Measurements from ENCODE around the gene MAN1B1. TPM values are rescaled to one million over a fixed set of nuclear protein-coding genes. Genes with fewer than 3 reads are reported as not detected.
"Not testable (repeated sequence)": the region's sequence is repeated elsewhere in the genome, so short reads cannot be mapped to it uniquely, and the experiment has no call there.

MAN1B1 gene
- polyA plus RNA-seq, 2 of the 4 experiments (the other 2 are of a cell fraction) = 31.7 to 48.6 TPM

DNA sequence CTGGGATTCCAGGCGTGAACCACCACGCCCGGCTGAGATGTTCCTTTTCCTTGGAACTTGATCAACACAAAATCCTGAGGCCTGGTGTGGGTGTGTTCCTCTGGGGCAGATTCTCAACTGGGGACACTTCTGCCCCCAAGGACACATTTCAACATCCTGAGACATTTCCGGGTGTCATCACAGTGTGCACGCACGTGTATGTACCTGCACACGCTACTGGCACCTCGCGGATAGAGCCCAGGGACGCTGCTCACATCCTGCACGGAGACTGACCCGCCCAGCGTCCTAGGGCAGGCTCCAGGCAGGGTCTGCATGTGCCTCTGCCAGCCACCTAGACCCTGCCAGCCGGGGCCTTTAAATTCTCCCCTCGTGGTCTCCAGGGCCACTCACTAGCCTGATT lies 24.4 kb upstream of the MAN1B1 start:
- Histone ChIP-seq H3K4me1 (peaks cover 13% of the 10 kb centered on the region), H3K27ac (no peak overlapping the region), H3K9me3 (no peaks in the 10 kb centered on the region), H3K4me3 (no peak overlapping the region), H3K4me2 (no peak overlapping the region)
- WGBS (ENCODE audit: missing lambda C conversion rate) = 83% methylated on average over 15 of the region's 15 CpGs
- CTCF ChIA-PET = interaction anchor here (1.7 to 19.2 kb wide), 5 partner anchors 9 to 66 kb away, joined by 3 to 656 read pairs (median 207); partner anchors contain the start of genes ABCA2, ENTPD2, FUT7 and MAN1B1
- TF ChIP-seq SMC3 (IDR thresholded peaks at IDR 0.05) = no peak
- no peak for TF ChIP-seq RAD21 (conservative IDR thresholded peaks at IDR 0.05 in 1 of 2, IDR thresholded peaks at IDR 0.05 in 1 of 2)
- TF ChIP-seq TFCP2L1 (CRISPR knock-in tag; IDR thresholded peaks at IDR 0.05) = no peak
- DNase-seq (ENCODE audit: low read depth in 1 of 2, low spot score in 1 of 2) = no peak
- POLR2A ChIA-PET = no interaction called here
- FAIRE-seq = no peak
- ATAC-seq = no peak

DNA sequence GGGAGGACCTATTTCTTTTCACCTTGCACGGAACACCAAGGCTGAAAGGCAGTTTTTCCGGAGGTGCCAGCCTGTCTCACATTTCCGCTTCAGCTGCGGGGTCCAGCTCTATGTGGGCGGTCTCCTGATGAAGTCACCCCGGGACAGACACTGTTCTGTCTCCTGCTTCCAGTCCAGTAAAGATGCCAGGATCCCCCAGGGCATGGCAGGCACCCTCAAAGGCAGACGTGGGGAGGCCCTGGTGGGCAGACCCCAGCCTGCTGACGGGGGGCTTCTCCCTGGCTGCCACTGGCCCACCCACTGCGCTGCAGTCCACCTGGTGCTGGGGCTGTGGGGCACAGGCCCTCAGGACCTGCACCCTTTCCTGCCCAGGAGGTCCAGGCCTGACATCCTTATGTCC lies 24.0 kb upstream of the MAN1B1 start:
- H3K9me3 ChIP-seq; H3K4me1 ChIP-seq; H3K4me3 ChIP-seq; DNase-seq (ENCODE audit: low read depth in 1 of 2, low spot score in 1 of 2); H3K27ac ChIP-seq; ATAC-seq; POLR2A ChIA-PET; H3K4me2 ChIP-seq; FAIRE-seq: not testable (repeated sequence)
- 82% methylated on average over 4 of the region's 9 CpGs for WGBS (ENCODE audit: missing lambda C conversion rate)
- CTCF ChIA-PET = interaction anchor here (1.7 to 19.2 kb wide), 6 partner anchors 9 to 66 kb away, joined by 3 to 656 read pairs (median 207); partner anchors contain the start of genes ABCA2, ENTPD2, FUT7 and MAN1B1

DNA sequence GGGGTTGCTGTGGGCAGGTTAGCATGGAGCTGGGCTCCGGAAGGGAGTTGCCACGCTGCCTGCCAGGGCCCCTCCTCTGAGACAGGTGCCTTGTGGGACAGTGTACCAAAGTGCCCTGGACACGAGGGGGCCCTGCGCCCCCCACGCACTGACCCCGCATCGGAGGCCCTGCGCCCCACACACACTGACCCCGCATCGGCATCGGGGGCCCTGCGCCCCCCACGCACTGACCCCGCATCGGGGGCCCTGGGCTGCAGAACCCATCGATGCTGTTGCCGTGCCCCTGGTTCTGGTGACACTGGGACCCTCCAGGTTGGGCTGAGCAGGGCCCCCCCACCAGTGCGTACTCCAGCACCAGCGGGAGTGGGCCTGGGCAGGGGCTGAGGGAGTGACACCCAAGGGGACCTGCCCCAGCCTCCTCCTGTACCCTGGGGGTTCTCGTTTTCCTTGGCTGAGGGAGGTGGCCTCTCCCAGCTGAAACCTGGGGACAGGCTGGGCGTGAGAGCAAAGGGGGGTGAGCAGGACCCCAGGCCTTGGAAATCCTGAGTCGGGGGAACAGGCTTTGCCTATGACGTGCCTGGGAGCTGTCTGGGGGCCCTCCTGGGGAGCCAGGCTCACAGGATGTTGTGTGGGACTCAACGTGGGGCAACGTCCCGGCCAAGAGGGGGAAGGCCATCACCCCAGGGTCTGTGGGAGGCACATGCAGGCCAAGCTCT lies 23.3 kb upstream of the MAN1B1 start:
- CTCF ChIA-PET = interaction anchor here (0.7 to 19.2 kb wide), 28 partner anchors 9 to 296 kb away, joined by 3 to 656 read pairs (median 4); partner anchors contain the start of genes ABCA2, ENTPD2, FUT7 and MAN1B1
- WGBS (ENCODE audit: missing lambda C conversion rate) = 66% methylated on average over 7 of the region's 26 CpGs
- no peak for FAIRE-seq

DNA sequence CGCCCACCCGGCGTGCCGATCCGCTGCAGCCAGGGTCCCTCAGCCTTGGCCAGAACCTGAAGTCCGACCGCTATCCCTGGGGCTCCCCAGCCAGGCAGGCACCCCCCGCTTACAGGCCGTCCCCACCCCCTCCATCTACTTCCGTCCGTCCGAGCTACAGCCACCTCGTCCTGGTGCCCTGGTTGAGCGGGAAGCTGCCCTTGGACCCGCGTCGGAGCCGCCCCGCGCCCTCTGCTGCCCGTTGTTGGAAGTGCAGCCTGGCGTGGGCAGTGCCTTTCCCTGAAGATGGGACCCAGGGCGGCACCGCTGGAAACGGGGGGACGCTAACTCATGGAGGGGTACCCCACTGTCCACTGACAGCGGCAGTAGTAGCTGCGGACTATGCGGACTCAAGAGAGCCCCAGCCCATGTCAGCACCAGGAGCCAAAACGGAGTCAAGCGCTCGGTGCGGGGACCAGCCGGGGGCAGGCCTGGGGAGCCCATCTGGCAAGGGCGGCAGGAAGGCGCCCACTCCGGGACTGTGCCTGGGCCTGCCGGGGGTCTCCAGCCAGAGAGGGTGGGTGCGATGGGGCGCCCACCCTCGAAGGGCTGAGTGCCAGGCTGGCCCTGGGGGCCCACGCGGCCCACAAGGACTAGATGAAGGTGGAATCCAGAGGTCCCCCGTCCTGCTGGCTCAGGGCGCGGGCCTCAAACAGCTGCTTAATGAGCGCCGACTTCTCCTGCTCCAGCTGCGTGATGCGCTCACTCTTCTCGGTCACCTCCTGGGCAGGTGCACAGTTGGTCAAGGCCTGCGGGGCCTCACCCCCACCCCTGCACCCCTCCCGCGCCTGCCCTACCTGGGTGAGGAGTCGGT lies 22.5 kb upstream of the MAN1B1 start:
- peak in 1 of 2 experiments; percentile 64 for DNase-seq (ENCODE audit: low read depth in 1 of 2, low spot score in 1 of 2)

More for the DNA sequence above, 23.3 kb upstream of the MAN1B1 start:
- peaks cover 9% of the 10 kb centered on the region for H3K4me1 ChIP-seq
- H3K9me3 ChIP-seq = no peaks in the 10 kb centered on the region
- no peak for DNase-seq (ENCODE audit: low read depth in 1 of 2, low spot score in 1 of 2)
- peak overlapping the region in 1 of 2 experiments; percentile 64; a peak in 4 of 6 replicates for H3K27ac ChIP-seq
- no peak for TF ChIP-seq KDM5A (IDR thresholded peaks at IDR 0.05)
- TF ChIP-seq, protein P1, sequence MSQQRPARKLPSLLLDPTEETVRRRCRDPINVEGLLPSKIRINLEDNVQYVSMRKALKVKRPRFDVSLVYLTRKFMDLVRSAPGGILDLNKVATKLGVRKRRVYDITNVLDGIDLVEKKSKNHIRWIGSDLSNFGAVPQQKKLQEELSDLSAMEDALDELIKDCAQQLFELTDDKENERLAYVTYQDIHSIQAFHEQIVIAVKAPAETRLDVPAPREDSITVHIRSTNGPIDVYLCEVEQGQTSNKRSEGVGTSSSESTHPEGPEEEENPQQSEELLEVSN (IDR thresholded peaks at IDR 0.05; ENCODE audit: borderline replicate concordance, low read depth) = no peak
- TF ChIP-seq, protein P2, sequence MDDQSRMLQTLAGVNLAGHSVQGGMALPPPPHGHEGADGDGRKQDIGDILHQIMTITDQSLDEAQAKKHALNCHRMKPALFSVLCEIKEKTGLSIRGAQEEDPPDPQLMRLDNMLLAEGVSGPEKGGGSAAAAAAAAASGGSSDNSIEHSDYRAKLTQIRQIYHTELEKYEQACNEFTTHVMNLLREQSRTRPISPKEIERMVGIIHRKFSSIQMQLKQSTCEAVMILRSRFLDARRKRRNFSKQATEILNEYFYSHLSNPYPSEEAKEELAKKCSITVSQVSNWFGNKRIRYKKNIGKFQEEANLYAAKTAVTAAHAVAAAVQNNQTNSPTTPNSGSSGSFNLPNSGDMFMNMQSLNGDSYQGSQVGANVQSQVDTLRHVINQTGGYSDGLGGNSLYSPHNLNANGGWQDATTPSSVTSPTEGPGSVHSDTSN (IDR thresholded peaks at IDR 0.05) = no peak
- no peak for TF ChIP-seq RFX5 (IDR thresholded peaks at IDR 0.05)
- ATAC-seq = no peak
- POLR2A ChIA-PET = interaction anchor here (1.2 kb wide), 1 partner anchor 17 kb away, joined by 3 read pairs; no protein-coding TSS in a partner anchor
- no peak overlapping the region for H3K4me3 ChIP-seq
- no peak overlapping the region for H3K4me2 ChIP-seq

More for the DNA sequence above, 22.5 kb upstream of the MAN1B1 start:
- WGBS (ENCODE audit: missing lambda C conversion rate) = 75% methylated on average over 15 of the region's 55 CpGs
- H3K4me1 ChIP-seq = peaks cover 15% of the 10 kb centered on the region
- POLR2A ChIA-PET = interaction anchor here (1.2 kb wide), 1 partner anchor 17 kb away, joined by 3 read pairs; no protein-coding TSS in a partner anchor
- no peak overlapping the region for H3K4me3 ChIP-seq
- peak overlapping the region in 1 of 2 experiments; percentile 64; a peak in 4 of 6 replicates for H3K27ac ChIP-seq
- H3K4me2 ChIP-seq = no peak overlapping the region
- ATAC-seq (peak; percentile 67 to 78), FAIRE-seq (no peak)
- CTCF ChIA-PET = interaction anchor here (0.5 to 19.2 kb wide), 31 partner anchors 8 to 307 kb away, joined by 3 to 656 read pairs (median 4); partner anchors contain the start of genes ABCA2, ENTPD2, FUT7 and LCN8
- H3K9me3 ChIP-seq = no peaks in the 10 kb centered on the region
- TF ChIP-seq, protein P1 (IDR thresholded peaks at IDR 0.05; ENCODE audit: borderline replicate concordance, low read depth) = peak; percentile 81
- no peak for TF ChIP-seq CHD4 (IDR thresholded peaks at IDR 0.05; ENCODE audit: borderline replicate concordance)
- TF ChIP-seq POLR2A (IDR thresholded peaks at IDR 0.05; ENCODE audit: low read length) = no peak
- peak; percentile 91 for TF ChIP-seq SMC3 (IDR thresholded peaks at IDR 0.05)
- TF ChIP-seq POLR2AphosphoS2 (conservative IDR thresholded peaks at IDR 0.05; ENCODE audit: low read length) = no peak
- TF ChIP-seq RAD21 (conservative IDR thresholded peaks at IDR 0.05 in 1 of 2, IDR thresholded peaks at IDR 0.05 in 1 of 2) = peak; percentile 60 to 65
- TF ChIP-seq CBX2 (IDR thresholded peaks at IDR 0.05; ENCODE audit: borderline replicate concordance, low read depth) = no peak
- TF ChIP-seq, protein P3, sequence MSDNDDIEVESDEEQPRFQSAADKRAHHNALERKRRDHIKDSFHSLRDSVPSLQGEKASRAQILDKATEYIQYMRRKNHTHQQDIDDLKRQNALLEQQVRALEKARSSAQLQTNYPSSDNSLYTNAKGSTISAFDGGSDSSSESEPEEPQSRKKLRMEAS (IDR thresholded peaks at IDR 0.05) = peak; percentile 55; the same call in 1 of the 2 replicates
- TF ChIP-seq, protein P4, sequence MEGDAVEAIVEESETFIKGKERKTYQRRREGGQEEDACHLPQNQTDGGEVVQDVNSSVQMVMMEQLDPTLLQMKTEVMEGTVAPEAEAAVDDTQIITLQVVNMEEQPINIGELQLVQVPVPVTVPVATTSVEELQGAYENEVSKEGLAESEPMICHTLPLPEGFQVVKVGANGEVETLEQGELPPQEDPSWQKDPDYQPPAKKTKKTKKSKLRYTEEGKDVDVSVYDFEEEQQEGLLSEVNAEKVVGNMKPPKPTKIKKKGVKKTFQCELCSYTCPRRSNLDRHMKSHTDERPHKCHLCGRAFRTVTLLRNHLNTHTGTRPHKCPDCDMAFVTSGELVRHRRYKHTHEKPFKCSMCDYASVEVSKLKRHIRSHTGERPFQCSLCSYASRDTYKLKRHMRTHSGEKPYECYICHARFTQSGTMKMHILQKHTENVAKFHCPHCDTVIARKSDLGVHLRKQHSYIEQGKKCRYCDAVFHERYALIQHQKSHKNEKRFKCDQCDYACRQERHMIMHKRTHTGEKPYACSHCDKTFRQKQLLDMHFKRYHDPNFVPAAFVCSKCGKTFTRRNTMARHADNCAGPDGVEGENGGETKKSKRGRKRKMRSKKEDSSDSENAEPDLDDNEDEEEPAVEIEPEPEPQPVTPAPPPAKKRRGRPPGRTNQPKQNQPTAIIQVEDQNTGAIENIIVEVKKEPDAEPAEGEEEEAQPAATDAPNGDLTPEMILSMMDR (IDR thresholded peaks at IDR 0.05) = peak; percentile 78
- TF ChIP-seq, protein P5, sequence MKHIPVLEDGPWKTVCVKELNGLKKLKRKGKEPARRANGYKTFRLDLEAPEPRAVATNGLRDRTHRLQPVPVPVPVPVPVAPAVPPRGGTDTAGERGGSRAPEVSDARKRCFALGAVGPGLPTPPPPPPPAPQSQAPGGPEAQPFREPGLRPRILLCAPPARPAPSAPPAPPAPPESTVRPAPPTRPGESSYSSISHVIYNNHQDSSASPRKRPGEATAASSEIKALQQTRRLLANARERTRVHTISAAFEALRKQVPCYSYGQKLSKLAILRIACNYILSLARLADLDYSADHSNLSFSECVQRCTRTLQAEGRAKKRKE (CRISPR knock-in tag; IDR thresholded peaks at IDR 0.05; ENCODE audit: low read depth) = no peak
